HG03460 (cell line): ENCODE results near the gene PTER.

Source experiments
- ATAC-seq: cut with Tn5 transposase; IDR thresholded peaks from one replicate; pipeline ENCODE4 v1.9.1; 2021; ENCODE audit not compliant: unreplicated experiment

Gene PTER

DNA sequence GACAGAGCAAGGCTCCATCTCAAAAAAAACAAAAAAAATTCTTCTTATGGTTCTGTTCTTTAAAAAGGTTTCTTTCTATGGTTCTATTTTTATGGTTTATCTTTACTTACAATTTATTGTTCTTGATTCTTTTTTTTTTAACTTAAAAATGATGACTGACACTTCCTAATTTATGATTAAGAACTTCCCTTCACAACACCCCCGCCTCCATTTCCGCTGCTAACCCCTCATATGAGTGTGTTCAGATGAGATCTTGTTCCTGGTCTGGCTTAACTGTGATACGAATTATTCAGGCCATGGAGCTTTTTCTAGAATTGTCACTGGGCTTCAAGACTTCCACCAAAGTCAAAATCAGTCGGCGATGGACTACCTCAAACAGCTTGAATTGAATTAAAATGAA is 33.9 kb downstream of the PTER start:
- ATAC-seq = no peak

DNA sequence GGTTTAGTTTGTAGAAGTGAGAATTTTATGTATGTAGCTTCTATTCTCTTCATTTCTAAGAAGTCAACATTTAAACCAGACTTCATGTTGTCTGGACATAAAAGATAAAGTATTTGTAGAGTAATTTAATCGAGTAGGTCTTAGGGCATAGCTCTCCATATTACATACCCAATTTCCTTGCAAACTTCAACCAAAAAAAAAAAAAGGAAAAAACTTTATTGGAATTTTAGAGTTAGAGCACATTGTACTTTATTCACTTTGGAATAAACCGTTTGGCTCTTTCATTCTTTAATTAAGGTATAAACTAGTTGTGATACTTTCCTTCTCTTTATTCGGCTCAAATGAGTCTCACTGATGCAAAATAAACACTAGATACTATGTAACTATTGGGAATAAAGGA is 36.0 kb downstream of the PTER start:
- ATAC-seq = no peak

DNA sequence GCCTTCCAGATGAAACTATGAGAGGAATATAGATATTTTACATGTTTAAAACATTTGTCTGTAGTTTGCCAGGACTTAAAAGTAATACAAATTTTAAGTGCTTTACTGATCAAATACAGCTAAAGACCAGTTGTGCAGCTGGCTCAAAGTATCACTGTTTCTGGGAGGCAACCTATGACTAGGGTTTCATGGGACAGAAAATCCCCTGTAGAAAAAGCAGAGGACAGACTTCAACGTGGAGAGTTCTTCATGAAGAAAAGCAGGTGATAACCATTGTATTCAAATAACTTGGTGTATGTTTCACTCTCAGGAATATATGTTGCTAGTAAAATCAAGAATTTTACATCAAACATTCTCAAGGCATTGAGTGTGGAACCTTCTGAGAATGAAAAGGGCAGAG is 40.9 kb downstream of the PTER start:
- no peak for ATAC-seq

DNA sequence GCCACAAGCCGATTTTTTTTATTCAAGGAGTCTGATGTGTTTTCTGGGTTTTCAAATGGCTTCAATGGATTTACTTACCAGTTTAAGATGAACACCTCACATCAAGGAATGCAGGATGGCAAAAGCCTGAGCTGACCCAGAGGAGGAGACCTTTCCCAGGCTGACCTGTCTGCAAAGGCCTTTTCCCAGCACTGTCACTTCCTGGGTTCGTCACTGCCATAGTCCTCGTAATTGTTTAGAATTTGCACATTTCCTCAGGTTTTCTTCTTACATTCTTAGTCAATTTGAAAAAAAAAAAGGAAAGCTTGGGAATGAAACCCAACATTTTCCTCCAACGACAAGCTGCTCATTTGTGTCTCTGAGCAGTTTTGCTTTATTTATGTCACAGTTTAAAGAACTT is 42.0 kb downstream of the PTER start:
- ATAC-seq = no peak

DNA sequence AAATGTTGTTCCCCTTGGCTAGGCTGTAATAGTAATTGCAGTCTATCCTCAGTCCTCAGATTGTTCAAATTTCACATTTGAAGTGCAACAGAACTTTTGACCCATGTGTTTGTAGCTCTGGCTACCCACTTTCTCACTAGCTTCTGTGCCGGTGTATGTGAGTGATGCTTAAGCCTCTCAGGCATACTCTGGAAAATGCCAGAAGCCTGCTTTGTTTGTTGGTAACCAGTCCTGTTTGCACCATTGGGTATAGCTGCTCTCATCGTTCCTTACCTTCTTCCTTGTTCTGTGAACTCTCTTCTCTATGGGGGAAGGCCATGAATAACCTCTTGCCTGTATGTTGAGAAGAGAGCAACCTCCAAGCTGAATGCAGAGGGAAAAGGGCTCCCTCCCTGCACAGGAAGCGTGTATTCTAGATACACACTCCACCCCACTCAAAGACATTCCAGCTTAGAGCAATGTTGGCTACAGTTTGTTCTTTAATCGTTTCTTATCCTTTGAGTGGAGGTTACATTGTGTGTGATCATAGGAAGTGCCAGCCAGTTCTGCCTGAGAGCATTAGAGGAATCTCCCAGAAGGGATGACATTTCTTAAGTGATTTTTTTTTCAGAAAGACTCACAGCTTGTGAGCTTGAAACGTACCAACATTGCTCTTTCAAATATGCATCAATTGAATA is 44.4 kb downstream of the PTER start:
- ATAC-seq = no peak

DNA sequence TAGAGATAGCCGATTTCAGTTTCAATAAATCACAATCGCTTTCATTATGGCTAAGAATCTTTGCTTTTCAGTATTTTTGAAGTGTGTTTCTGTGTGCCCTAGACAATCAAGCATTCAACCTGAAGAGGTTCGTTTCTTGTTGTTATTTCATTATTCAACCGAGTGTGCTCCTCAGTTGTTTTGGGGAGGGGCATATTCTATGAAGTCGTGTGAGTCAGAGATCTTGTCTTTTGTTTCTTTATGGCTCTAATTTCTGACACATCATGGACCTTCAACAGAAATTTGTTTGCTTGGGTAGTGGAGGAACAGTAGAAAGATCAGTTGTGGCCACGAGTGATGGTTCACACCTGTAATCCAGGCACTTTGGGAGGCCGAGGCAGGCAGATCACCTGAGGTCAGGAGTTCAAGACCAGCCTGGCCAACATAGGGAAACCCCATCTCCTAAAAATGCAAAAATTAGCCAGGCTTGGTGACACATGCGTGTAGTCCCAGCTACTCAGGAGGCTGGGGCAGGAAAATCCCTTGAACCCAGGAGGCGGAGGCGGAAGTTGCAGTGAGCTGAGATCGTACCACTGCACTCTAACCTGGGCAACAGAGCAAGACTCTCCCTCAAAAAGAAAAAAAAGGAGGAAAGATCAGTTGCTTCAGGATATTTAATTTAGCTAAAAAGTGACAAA is 46.6 kb downstream of the PTER start:
- ATAC-seq = no peak

DNA sequence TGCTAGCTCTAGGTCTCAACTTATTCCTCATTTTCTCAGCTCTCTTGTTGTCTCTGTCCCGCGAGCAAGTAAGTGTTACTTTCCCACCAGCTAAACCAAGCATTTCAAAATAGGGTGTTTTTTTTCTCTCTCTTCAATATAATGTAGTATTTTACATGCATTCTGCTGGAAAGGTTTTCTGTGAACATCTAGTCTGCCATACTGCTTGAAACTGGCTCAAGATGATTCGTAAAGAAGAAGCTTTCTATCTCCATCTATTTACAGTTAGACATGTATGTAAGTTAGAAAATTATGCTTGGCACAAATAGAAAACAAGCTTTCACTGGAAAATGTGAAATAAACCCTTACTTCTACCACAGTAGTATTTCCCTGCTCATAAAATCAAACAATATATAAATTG is 53.7 kb downstream of the PTER start:
- no peak for ATAC-seq

DNA sequence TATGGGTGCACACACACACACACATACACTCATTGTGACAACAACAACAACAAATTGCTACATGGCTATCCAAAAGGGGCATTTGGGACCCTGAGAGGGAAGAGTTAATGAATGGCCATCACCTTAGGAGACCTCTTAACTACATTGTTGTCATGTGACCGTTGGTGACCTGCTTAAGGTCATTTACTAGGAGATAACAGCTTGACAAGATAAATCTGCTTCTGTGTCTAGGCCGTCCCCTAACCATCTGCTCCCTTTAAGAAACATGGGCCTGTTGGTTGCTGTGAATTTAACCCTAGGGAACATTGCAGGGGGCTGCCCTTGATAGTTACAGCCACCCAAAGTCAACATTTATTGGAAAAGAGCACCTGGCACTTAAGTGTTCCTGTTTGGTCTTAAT is 55.1 kb downstream of the PTER start:
- no peak for ATAC-seq

DNA sequence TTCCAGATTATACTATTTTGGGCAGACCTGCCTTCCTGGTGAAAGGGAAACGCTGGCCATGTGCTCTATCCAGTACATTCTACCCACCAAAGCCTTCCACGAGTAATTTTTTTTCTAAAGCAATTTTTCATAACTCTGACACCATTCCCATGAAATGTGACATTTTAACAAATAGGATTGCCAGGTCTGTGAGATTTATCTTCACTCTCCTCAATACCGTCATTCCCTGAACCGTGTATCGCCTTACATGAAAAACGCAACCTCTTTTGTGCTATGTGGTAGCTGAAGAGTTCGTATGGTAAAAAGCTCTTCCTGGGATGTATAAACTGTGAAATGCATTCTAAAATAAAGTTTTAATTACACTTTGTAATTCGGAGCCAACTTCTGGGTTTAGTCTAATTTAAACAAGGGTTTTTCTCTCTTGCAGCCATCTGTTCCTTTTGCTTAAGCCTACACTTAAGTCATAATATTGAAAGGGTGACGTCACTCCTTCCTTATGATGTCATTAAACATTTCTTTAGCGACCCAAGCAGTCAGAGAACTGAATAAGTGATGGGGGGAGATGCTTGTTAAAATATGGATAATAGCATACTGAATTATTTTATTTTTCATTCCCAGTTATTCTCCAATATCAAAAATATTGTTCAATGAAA is 57.2 kb downstream of the PTER start:
- no peak for ATAC-seq

DNA sequence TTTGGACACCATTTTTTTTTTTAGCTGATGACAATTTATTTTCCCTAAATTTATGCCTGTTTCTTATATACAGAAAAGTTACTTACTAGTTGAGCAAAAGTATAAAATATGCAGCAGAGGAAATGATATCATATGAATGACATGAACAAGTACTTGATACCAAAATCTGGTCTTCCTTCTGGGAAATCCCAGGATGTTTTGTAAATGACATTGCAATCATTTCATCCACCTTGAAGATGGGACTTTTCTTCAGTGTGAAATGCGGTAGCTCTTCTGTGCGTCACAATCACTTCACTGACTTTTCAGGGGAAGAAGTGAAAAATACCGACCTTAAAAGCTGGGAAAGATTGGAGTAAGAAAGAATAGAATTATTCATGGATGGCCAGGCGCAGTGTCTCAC is 61.1 kb downstream of the PTER start:
- no peak for ATAC-seq

DNA sequence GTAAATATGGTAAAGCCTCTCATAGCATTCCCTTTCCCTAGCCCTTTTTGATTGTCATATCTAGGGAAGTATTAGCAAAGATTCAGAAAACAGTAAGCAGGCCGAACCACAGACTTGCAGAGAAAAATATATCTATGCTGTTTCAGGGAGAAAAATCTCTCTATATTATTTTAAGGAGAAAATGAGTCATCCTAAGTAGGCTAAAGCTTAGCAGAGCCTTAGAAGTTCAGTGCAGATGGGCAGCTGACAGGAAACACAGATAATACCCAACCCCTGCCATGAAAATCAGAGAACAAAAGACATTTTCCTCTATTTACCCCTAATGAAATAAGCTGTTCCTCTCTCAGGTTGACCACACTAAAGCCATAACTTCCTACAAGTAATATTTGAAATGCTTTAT is 68.4 kb downstream of the PTER start:
- ATAC-seq = no peak

DNA sequence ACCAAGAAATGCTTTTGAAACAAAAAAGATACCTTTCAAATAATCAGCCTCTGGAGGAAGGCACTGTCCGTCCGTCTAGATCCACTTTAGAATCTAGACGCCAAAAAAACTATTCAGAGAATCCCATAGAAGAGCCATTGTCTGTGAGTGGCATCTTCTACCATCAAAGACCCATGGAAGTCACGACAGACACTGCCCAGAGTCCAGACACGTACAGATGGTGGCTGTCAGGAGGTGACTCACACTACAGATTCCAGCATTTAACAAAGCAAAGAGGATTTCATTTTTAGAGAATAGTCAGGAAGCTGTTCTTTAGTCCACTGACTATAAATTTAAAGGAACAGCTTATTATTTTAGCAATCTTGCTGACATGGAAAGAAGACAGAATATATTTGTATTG is 73.2 kb downstream of the PTER start:
- no peak for ATAC-seq

DNA sequence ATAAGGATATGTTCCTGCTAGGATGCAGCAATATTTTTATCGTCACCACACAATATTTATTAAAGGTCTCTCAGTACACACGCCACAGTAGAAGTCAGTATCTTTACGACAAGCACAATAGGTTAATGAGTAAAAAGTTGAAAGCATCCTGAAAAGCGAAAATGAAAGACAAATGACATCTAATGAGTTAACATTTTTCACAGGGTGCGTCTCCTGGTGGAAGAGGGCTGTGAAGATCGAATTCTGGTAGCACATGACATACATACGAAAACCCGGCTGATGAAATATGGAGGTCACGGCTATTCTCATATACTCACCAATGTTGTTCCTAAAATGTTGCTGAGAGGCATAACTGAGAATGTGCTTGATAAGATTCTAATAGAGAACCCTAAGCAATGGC is 74.0 kb downstream of the PTER start:
- no peak for ATAC-seq

DNA sequence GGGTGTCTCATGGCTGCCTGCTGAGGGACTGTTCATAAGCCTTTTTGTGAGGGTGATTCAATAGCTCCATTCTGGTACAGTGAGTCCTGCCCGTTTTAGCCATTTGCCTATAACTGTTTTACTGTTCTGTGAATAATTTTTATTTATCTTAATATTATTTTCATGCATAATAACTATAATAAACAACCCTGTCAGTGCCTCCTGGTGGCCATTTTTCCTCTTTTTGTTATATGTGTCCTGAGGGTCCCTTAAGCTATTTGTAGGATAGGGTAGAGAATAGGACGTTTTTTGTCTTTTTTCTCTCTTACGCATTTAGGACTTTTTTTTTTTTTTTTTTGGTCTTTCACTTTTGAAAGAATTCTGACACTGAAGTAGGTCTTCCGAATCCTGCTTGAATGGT is 82.0 kb downstream of the PTER start:
- no peak for ATAC-seq

DNA sequence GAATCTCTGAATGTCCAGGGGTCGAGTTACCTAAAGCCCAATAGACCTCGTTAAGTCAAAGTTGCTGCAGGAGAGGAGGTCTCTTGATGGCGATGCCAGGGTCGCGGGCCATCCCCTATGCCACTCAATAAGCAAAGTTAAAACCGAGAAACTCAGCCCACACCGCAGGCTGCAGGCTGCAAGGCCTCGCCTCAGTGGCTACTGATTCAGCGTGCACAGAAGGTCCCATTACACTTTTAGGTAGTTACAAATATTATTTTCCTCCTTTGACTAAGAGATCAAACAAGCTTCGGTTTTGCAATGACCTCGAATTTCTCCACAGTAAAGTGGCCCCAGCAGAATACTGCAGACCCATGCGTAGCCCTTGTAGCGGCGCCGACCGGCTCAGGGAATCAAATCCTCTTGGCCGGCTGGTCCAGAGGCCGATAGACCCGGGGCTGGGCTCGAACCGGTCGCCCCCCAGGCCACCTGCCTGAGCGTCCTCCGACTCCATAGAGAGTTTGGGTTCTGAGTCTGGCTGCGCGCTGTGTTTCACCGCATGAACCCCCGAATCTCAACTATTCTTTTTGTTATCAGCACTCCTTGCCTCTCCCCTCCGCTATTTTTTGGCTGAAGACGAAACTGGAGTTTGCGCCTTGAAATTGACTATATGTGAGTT is 82.6 kb downstream of the PTER start:
- ATAC-seq = no peak

DNA sequence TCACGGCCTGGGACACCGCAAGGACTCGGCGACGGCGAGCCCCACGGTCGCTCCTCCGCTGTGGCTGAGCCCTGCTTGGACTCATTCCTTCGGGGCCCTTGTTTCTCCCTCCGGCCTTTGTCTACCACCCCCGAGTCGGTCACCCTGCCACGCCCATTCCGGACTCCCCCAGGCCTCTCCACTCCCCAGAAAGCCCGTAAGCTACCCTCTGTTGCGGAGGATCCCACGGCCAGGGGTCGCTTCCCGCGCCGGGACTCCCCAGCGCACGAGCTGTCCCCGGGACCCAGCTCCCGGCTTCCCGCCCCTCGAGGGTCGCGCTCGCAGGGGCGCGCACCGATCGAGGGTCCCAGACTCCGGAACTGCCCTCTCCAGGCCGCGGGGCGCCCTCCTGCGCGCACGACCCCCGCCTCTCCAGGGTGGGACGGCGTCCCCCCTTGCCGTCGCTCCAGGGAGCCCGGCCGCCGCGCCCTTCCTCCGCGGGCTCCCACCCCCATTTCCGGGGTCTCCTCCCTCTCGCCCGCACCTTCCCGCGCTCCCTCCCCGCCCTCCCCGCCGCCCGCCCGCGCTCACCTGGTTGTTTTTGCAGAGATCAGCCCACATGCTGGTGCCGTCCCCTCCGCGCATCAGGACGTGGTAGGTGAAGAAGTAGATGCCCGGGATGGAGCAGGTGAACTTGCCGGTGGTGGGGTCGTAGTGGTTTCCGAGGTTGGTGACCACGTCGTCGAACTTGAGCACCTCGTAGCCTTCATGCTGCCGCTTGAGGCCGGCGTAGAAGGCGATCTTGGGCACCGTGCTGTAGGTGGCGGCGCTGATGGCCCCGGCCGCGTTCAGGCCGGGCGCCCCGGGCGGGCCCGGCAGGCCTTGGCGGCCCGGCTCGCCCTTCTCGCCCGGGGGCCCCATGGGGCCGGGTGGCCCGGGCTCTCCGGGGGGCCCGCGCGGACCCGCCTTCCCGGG is 83.4 kb downstream of the PTER start:
- peak; percentile 31 for ATAC-seq

DNA sequence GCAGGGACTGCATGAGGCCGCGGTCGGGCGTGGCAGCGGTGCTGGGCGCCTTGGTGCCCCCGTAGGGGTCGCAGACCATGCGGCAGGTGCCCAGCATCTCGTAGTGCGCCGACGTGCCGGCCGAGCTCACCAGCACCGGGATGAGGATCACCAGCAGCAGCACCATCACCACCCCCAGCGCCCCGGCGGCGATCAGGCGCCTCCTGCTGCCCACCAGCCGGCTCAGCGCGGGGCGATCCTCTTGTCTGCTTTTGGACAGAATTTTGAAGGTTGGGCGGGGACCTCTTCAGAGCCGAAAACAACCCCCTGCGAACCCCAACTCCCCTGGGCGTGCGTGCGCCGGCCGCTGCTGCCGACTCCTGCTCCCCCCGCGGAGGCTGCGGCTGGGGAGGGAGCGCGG is 84.1 kb downstream of the PTER start:
- peak; percentile 51 for ATAC-seq

DNA sequence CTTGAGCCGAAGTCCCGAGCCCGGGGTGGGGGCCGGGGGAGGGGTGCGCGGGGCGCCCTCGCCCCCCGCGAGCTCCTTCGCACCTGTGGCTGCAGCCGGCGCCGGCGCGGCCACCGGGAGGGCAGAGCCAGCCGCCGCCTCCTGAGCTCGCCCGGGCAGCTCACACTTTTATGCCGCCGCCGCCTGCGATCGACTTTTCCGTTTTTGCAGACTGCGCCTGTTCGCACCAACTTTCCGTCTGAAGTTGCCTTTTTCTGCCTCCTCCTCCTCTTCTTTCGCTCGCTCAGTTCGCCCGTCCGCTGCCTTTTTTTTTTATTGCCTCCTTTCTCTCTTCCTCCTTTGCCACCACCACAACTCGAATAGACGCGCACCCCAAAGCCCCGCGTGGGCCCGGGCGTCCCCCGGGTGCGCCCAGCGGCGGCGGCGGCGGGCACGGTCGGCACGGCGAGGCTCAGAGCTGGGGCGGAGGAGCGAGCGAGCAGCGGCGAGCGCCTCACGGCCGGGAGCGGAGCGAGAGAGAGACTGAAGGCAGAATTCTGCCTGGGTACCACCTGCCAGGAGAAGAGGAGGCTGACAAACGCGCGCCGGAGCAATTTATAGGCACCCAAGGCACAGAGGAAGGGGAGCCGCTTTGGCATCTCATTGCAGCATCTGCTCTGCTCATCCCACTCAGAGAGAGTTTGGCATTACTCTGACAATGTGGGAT is 84.7 kb downstream of the PTER start, which contains the start of gene C1QL3:
TSS of gene C1QL3 (minus strand) at position 569 of the 706 bp plus-strand sequence. CDS start 814 bp downstream, outside the sequence.
- ATAC-seq = peak; percentile 37

DNA sequence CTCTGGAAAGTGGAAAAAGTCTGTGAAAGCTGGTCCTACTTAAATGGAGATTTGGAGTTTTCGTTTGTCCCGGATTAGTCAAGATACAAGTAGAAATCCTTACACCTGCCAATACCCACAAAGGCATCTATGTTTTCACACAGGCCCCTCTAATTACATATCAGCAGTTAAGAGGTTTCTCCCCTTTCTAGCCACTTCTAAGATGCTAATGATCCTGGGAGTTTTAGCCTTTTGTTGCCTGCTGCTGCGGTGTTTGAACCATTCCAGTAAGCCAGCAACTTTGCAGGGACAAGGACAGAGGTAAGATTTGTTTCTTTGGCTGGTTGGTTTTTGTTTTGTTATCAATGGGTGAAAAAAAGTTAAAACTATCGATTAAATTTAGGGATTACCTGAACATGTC is 90.6 kb downstream of the PTER start:
- no peak for ATAC-seq

DNA sequence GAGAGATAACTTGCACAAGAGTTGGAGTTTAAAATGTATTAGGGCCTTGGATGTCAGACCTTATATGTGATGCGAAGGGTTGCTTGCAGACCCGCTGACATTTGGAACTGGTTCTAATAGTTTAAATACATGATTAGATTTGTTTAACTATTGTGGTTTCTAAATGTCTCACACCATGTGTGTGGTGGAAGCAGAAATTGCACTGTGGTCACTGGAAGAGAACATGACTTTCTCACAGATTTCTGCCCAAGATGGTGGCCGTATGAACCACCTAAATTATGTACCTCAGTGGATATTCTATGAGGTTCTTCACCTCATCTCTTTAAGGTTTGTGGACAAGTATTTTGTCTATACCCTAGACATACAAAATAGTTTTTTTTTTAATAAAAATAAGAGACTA is 93.0 kb downstream of the PTER start:
- ATAC-seq = no peak
